ENCODE measurements around the gene MUC3A. TPM values are rescaled to one million over a fixed set of nuclear protein-coding genes. Genes with fewer than 3 reads are reported as not detected.
A peak's percentile ranks its signal among the peaks of the same experiment; 100 is the strongest.

Gene MUC3A
- total and polyA plus RNA-seq, 2 of the 4 experiments (the other 2 are of a cell fraction): 0.05 TPM; not detected in 1

DNA sequence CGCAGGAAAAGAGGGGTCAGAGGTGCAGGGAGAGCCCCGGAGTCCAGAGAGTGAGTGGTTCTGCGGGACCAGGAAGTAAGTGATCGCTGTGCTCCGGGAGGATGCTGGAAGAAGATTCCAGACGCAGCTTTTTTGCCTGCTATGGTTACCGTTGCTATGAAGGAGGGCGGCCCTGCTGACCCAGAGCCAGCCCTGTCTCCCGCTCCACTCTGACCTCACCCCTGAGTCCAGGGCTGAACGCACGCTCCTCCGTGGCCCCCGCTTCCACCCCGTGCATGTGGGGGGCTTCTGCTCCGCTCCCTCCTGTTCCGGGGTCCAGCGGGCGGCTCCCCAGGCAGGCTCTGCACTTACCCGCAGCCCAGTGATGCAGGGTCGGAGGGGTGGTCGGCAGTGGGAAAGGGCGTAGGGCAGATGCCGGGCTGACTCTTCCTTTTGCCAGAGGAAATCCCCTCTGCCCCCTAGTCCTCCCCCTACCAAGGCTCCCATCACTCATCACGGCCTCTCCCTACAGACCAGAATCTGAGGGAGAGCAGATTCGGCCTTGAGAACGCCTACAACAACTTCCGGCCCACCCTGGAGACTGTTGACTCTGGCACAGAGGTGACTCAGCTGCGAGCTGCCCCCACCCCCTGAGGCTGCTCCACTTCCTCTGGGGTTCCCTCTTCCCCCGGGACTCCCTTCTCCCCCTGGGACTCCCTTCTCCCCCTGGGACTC, 67.9 kb downstream of the MUC3A start (continued):
- TF ChIP-seq POLR2A (IDR thresholded peaks at IDR 0.05; ENCODE audit: low read depth, low read length): peak; percentile 88
- TF ChIP-seq RCOR1 (IDR thresholded peaks at IDR 0.05; ENCODE audit: insufficient replicate concordance, low read length): no peak
- peak; percentile 41; the same call in 1 of the 2 replicates for TF ChIP-seq CHD1 (IDR thresholded peaks at IDR 0.05; ENCODE audit: low read depth, low read length)

Small RNA genes lying within 50 kb of the gene (microRNA-seq; reads per million reads assigned to microRNA genes)
- not detected for gene RN7SL549P (ENCODE audit: insufficient read depth, insufficient read length)
- gene RPS29P15 (ENCODE audit: insufficient read depth, insufficient read length): not detected

Small RNA genes lying within 50 kb of the gene (small RNA-seq; reads per million reads assigned to genes)
- gene RN7SL549P (0 reads per million in 5 experiments), gene RPS29P15 (0 reads per million in 5 experiments)

Other genes starting within 250 kb of the MUC3A start
- 14.9 and 16.9 TPM in 2 replicates for gene POP7, start 243.4 kb upstream of the MUC3A start, total RNA-seq (2012; rRNA removed)
- gene POP7, start 243.4 kb upstream of the MUC3A start, polyA plus RNA-seq (2012; rRNA removed): 38.0 and 50.5 TPM in 2 replicates
- gene EPO, start 229.1 kb upstream of the MUC3A start, total RNA-seq (2012; rRNA removed): not detected in 2 replicates
- gene EPO, start 229.1 kb upstream of the MUC3A start, polyA plus RNA-seq (2012; rRNA removed): not detected in 2 replicates
- not detected in 2 replicates for gene ZAN, start 215.9 kb upstream of the MUC3A start, total RNA-seq (2012; rRNA removed)
- gene ZAN, start 215.9 kb upstream of the MUC3A start, polyA plus RNA-seq (2012; rRNA removed): not detected in 2 replicates
- gene EPHB4, start 122.0 kb upstream of the MUC3A start, total RNA-seq (2012; rRNA removed): 35.0 and 36.4 TPM in 2 replicates
- 34.5 and 35.0 TPM in 2 replicates for gene EPHB4, start 122.0 kb upstream of the MUC3A start, polyA plus RNA-seq (2012; rRNA removed)
- gene SLC12A9, start 96.8 kb upstream of the MUC3A start, total RNA-seq (2012; rRNA removed): 3.3 and 4.5 TPM in 2 replicates
- 16.2 and 17.7 TPM in 2 replicates for gene SLC12A9, start 96.8 kb upstream of the MUC3A start, polyA plus RNA-seq (2012; rRNA removed)
- 36.4 and 39.2 TPM in 2 replicates for gene TRIP6, start 82.1 kb upstream of the MUC3A start, total RNA-seq (2012; rRNA removed)
- 72.3 and 89.0 TPM in 2 replicates for gene TRIP6, start 82.1 kb upstream of the MUC3A start, polyA plus RNA-seq (2012; rRNA removed)
- gene SRRT, start 74.4 kb upstream of the MUC3A start, total RNA-seq (2012; rRNA removed): 41.4 and 45.3 TPM in 2 replicates
- gene SRRT, start 74.4 kb upstream of the MUC3A start, polyA plus RNA-seq (2012; rRNA removed): 89.5 and 93.5 TPM in 2 replicates
- 0.28 and 0.36 TPM in 2 replicates for gene UFSP1, start 59.8 kb upstream of the MUC3A start, total RNA-seq (2012; rRNA removed)
- 1.0 TPM in 2 replicates for gene UFSP1, start 59.8 kb upstream of the MUC3A start, polyA plus RNA-seq (2012; rRNA removed)
- not detected in 2 replicates for gene ACHE, start 53.6 kb upstream of the MUC3A start, total RNA-seq (2012; rRNA removed)
- gene ACHE, start 53.6 kb upstream of the MUC3A start, polyA plus RNA-seq (2012; rRNA removed): 0.41 and 0.65 TPM in 2 replicates
- not detected in 2 replicates for gene MUC12, start 20.0 kb downstream of the MUC3A start, total RNA-seq (2012; rRNA removed)
- 4.0 and 4.1 TPM in 2 replicates for gene MUC12, start 20.0 kb downstream of the MUC3A start, polyA plus RNA-seq (2012; rRNA removed)
- gene MUC17, start 70.5 kb downstream of the MUC3A start, total RNA-seq (2012; rRNA removed): not detected in 2 replicates
- gene MUC17, start 70.5 kb downstream of the MUC3A start, polyA plus RNA-seq (2012; rRNA removed): under 0.01 TPM in 1 of 2 replicates, not detected in the other
- gene TRIM56, start 135.9 kb downstream of the MUC3A start, total RNA-seq (2012; rRNA removed): 3.9 and 4.4 TPM in 2 replicates
- 4.7 and 5.9 TPM in 2 replicates for gene TRIM56, start 135.9 kb downstream of the MUC3A start, polyA plus RNA-seq (2012; rRNA removed)
- 1,441 and 1,485 TPM in 2 replicates for gene SERPINE1, start 177.6 kb downstream of the MUC3A start, total RNA-seq (2012; rRNA removed)
- 2,783 and 2,870 TPM in 2 replicates for gene SERPINE1, start 177.6 kb downstream of the MUC3A start, polyA plus RNA-seq (2012; rRNA removed)
- 233 and 295 TPM in 2 replicates for gene AP1S1, start 204.9 kb downstream of the MUC3A start, total RNA-seq (2012; rRNA removed)
- 178 and 187 TPM in 2 replicates for gene AP1S1, start 204.9 kb downstream of the MUC3A start, polyA plus RNA-seq (2012; rRNA removed)
- 0.18 and 0.28 TPM in 2 replicates for gene VGF, start 216.0 kb downstream of the MUC3A start, total RNA-seq (2012; rRNA removed)
- gene VGF, start 216.0 kb downstream of the MUC3A start, polyA plus RNA-seq (2012; rRNA removed): 0.50 and 0.59 TPM in 2 replicates
- not detected in 2 replicates for gene NAT16, start 230.8 kb downstream of the MUC3A start, total RNA-seq (2012; rRNA removed)
- 0.03 and 0.05 TPM in 2 replicates for gene NAT16, start 230.8 kb downstream of the MUC3A start, polyA plus RNA-seq (2012; rRNA removed)